H4 (cell line): ENCODE measurements around the gene CTSH. TPM values are rescaled to one million over a fixed set of nuclear protein-coding genes. Genes with fewer than 3 reads are reported as not detected.
"Not testable (repeated sequence)": the region's sequence is repeated elsewhere in the genome, so short reads cannot be mapped to it uniquely, and the experiment has no call there.

Source experiments
- DNase-seq: peaks from one replicate; pipeline ENCODE4 v3.0.0-alpha.2; 2015; ENCODE audit warnings: low spot score
- total RNA-seq: library from RNA; depleted of rRNA; stranded (reverse); fragments of >200 nt; shearing (Covaris generic); gene quantifications from 2 replicates; pipeline ENCODE4 v1.2.3, GENCODE V29; 2014; rRNA removed

The CTSH gene
- total RNA-seq, 1 experiment from 2014 or later: 39.9 TPM

GRCh38 chr15:78881681-78882080, 63.2 kb downstream of the CTSH start:
- no peak for DNase-seq

GRCh38 chr15:78880813-78881212, 64.0 kb downstream of the CTSH start:
- DNase-seq: no peak

DNA sequence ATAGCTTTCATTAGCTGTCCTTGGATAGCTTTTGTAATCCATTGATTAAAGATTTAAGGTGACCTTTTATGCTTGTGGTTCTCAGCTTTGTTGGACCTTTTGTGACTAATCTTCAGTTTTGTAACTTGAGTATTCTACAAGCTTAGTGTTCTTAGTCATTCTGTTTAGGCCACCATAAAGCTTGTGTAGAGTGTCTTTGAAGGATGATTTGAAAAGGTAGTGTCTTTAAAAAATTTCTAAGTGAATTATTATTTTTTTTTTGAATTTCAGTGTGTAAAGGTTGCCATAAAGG, 64.7 kb downstream of the CTSH start:
- no peak for DNase-seq

GRCh38 chr15:78879517-78880241, 65.2 kb downstream of the CTSH start:
- no peak for DNase-seq

GRCh38 chr15:78878356-78878755, 66.5 kb downstream of the CTSH start:
- DNase-seq: no peak

DNA sequence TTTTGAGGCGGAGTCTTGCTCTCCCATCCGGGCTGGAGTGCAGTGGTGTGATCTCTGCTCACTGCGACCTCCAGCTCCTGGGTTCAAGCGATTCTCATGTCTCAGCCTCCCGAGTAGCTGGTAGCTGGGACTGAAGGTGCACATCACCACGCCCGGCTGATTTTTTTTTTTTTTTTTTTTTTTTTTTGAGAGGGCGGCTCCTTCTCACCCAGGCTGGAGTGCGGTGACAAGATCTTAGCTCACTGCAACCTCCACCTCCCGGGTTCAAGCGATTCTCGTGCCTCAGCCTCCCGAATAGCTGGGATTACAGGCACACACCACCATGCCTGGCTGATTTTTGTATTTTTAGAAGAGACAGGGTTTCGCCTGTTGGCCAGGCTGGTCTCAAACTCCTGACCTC, 67.9 kb downstream of the CTSH start:
- not testable (repeated sequence) for DNase-seq

GRCh38 chr15:78875107-78875914, 69.5 kb downstream of the CTSH start:
- DNase-seq: no peak

GRCh38 chr15:78873793-78874765, 70.8 kb downstream of the CTSH start:
- no peak for DNase-seq

- peak; percentile 94 for DNase-seq
Observed at GRCh38 chr15:78872972-78873792, 71.7 kb downstream of the CTSH start.

GRCh38 chr15:78872155-78872971, 72.5 kb downstream of the CTSH start, which contains the start of gene MORF4L1:
Gene MORF4L1, plus strand, starts transcription at chr15:78872890. Its CDS starts 128 bp downstream, at chr15:78873018.
- DNase-seq: peak; percentile 94

- not testable (repeated sequence) for DNase-seq
Observed at GRCh38 chr15:78871483-78872127, 73.2 kb downstream of the CTSH start.

Other genes starting within 250 kb of the CTSH start
- gene ADAMTS7, start 133.6 kb downstream of the CTSH start, total RNA-seq: 1.5 and 5.5 TPM in 2 replicates
- gene MORF4L1, start 72.2 kb downstream of the CTSH start, total RNA-seq: 382 and 419 TPM in 2 replicates
- 0.15 TPM in 1 of 2 replicates, not detected in the other for gene RASGRF1, start 145.7 kb upstream of the CTSH start, total RNA-seq